GM18520 (cell line): Measurements from ENCODE around the gene CCDC197.

ENCODE experiments used
- ATAC-seq: cut with Tn5 transposase; IDR thresholded peaks from one replicate; pipeline ENCODE4 v1.9.1; 2021; ENCODE audit not compliant: unreplicated experiment

Gene CCDC197

DNA sequence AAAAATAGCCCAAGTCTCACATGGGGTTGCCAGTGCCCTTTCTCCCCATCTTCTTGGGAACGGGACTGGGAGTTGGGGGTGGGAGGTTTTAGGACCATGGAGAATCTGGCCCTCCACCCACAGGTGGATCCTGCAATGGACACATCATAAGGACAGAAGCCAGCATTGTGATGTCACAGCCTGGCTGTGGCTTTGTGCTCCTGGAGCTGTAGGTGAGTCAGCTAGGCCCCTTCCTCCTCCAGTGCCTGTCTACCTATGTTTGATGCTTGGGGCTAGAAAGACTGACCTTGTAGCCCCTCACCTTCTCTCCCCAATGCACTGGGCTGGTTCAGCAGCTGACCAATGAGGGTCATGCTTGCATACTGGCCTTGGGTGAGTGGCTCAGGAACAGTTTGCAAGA lies at the start of gene CCDC197:
CCDC197 (plus strand) TSS at position 220 of the 400 bp plus-strand sequence. CDS start 831 bp downstream, outside the sequence.
- ATAC-seq: no peak

DNA sequence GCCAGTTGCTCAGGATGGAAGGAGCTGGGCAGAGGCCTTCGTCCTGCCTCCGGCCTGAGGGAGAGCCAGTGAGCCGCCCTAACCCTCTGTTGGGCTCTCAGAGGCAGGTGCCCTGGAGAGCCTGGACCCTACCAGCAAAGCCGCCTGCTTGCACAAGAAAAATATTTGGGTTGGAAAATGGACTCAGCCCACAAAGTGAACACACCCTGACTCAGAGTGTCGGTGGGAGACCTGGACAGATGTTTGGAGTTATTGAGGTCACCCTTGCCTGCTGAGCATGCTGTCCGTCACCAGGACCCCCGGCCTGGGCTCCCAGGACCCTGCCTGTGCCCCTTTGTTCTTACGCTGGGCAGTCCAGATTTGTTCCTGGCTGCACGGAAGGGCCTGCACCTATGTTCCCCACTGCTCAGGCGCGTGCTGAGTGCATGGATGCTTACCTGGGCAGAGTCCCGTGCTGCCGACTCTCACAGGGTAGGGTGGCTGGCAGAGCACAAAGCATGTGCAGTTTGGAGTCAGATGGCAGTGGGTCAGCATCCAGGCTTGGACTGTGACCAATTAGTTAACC lies 47.5 kb upstream of the CCDC197 start:
- ATAC-seq: no peak

DNA sequence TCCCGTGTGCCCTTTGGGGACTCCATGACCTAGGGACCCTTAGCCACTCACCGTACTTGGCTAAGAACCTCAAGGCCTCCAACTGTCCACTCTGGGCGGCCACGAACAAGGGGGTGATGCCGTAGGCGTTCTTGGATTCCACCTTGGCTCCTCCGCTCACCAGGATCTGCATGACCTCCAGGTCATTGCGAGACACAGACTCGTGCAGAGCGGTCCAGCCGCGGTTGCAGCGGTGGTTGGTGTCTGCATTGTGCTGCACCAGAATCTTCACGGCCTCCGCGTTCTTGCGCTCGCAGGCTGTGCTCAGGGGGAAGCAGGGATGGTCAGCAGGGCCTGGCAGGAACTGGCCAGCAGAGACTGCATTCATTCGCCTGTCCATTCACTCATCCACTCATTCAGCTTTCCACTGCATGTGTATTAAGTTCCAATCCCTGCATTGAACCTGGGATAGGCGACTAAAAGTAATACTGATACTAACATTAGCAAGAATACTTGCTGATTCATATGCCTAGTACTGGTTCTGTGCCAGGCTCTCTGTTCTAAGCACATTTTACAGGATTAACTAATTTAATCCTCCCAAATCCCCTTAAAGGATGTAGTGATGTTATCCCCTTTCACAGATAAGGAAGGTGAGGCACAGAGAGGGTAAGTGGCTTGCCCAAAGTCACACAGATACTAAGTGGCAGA lies 46.0 kb upstream of the CCDC197 start:
- no peak for ATAC-seq

- no peak for ATAC-seq
Observed at GRCh38 chr14:93951635-93952540, 45.2 kb upstream of the CCDC197 start.

GRCh38 chr14:93952829-93953228 lies 44.3 kb upstream of the CCDC197 start:
- no peak for ATAC-seq

DNA sequence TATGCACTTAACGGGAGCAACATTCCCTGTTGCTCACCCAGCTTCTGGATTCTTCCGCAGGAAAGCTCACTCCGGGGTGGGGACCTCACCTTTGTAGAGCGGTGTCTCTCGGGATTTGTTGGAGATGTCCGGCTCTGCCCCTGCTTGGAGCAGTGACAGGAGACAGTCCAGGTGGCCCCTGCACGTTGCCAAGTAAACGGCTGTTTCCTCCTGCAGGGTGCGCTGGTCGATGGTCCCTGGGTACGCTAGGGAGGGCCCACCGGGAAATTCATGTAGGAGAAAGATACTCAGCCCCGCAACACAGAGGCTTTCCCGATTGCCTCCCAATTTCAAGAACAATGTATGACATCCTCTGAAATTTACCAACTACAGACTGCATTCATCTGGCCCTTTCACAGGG lies 43.8 kb upstream of the CCDC197 start:
- no peak for ATAC-seq

GRCh38 chr14:93953739-93954515 lies 43.2 kb upstream of the CCDC197 start:
- no peak for ATAC-seq

DNA sequence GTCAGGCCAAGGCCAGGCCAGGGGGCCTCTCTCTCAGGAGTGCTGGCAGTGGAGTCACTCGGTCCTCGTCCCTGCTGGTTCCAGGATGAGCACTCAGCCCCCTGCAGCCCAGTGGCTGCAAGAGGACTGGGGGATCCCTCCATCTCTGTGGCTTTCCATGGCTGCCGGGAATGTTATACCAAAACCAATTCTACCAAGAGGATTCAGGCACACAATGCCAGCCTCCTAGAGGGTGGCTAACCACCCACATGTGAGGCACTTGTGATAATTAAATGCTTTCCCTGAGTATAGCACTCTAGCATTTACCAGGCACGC lies 42.6 kb upstream of the CCDC197 start:
- no peak for ATAC-seq

GRCh38 chr14:93954900-93955849 lies 41.9 kb upstream of the CCDC197 start:
- ATAC-seq: no peak

- ATAC-seq: no peak
Observed at GRCh38 chr14:93955850-93956481, 41.1 kb upstream of the CCDC197 start.

GRCh38 chr14:93956514-93957332 lies 40.4 kb upstream of the CCDC197 start:
- ATAC-seq: no peak

- no peak for ATAC-seq
Observed at GRCh38 chr14:93957333-93957710, 39.8 kb upstream of the CCDC197 start.

DNA sequence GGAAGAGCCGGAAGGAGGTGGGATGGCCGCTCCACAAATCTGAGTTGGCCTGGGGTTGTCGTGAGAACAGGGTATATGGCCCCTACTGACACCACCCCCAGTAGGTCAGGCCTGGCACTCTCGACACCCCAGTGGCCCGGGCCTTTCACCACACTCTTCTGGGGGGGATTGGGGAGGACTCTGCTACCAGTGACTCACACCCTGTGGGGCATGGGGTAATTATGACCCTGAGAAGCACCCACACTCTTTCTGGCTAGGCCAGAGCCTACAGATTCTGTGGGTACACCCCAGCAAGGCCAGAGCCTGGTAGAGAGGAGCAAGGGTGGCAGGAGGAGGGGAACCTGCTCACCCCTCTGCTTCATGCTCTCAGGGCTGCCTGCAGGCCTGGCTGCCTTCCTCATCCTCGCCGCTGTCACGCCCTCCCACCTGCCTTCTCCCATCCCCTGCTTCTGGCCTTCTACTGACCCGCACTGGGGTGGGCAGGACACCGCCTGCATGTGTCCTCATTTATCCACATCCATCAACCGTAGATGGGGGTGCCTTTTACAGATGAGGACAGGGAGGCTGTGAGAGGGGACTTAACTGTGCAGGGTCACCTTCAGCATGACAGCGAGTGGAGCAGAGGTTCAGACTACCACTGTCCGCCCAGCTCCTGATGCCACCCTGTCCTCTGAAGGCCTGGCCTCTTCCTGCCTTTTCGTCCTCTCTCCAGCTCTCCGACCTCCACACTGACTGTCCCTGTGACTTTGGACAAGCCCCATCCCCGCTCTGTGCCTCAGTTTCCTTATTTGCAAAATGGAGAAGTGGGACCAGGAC lies 39.1 kb upstream of the CCDC197 start:
- no peak for ATAC-seq

DNA sequence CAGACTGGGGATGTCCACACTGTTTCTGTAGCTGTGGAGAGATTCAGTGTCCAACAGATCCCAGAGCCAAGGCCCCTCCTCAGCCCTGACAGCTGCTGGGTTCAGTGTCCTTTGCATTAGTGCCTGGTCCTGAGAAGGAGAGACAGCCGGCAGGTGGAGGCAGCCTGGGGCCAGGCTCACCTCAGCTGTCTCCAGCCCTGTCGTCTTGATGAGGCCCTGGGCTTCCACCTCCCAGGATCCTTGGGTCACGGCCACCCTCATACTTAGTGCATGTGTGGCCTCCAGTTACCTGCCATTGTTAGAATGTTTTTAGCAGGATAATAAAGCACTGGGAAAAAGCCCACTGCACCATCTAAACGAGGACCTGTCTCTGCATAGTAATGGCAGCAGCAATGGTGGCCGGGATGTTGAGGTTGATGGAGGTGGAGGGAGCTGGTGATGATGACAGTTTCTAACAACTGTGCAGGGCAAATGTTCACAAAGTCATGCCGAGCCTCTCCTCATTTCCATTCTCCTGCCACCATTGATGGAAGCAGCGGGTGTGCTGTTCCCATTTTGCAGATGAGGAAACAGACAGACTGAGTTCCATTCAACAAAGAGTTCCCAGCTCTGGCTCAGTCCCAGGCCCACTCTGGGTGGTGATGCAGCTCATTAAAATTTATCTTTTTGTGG lies 38.4 kb upstream of the CCDC197 start:
- no peak for ATAC-seq

DNA sequence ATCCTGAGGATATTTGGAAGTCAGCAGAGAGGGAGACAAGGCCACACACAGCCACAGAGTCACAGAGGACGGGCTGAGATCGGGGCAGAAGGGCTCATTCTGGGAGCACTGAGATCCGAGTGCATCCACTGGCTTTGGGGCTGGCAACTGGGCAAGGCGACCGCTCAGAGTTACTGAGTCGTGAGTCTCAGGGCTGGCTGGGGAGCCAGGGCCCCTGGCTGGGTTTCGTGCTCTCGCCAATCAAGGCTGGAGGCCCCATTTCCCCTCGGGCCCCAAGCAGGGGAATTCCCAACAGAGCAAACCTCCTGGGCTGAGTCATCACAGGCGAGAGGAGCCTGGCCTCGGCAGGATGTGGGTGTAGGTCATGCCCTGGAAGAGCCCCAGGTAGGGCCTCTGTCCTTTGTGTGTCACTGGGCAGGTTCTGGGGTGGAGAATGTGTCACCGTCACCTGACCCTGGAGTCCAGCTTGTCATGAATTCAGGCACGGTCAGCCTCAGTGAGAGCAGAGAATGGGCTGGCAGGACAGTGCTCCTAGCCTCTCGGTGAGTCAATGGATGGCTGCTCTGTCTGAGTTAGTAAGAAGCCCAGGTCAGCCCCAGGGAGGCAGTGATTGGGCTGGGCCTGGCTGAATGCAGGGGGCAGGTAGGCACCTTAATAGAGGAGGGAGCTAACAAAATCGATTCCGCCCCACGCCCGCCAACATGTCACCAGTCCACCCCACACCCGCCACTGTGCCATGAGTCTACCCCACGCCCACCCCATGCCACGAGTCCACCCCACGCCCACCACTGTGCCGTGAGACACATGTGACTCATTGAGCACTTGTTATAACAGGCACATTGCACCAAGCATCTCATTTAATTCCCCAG lies 37.6 kb upstream of the CCDC197 start:
- peak; percentile 68 for ATAC-seq

DNA sequence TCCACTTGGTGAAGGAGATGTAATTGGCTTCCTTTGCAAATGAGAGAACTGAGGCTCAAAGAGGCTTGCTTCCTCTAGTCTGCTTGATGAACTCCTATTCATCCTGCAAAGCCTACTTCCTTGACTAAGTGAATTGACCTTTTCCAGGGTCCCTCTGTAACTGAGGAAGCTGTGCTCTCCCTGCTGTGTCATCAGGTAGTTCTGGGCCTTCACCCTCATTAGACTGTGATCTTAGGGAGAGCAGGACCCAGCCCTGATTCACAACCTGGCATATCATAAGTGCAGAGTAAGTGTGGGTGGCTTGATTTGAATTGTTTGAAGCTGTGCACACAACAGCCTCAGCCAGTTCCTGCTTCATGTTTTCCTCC lies 37.0 kb upstream of the CCDC197 start:
- ATAC-seq: no peak
